GM19351 (cell line): Measurements from ENCODE around the gene DPP10.
"Not testable (repeated sequence)": the region's sequence is repeated elsewhere in the genome, so short reads cannot be mapped to it uniquely, and the experiment has no call there.

Experiments used
- ATAC-seq: cut with Tn5 transposase; IDR thresholded peaks from one replicate; pipeline ENCODE4 v1.9.1; 2021; ENCODE audit warnings: mild to moderate bottlenecking, moderate library complexity; ENCODE audit not compliant: unreplicated experiment

Gene DPP10

GRCh38 chr2:115389898-115390565, 947.6 kb downstream of the DPP10 start:
- no peak for ATAC-seq

- ATAC-seq = no peak
Observed at GRCh38 chr2:115396579-115396978, 954.1 kb downstream of the DPP10 start.

GRCh38 chr2:115400940-115401339, 958.5 kb downstream of the DPP10 start:
- ATAC-seq = no peak

GRCh38 chr2:115412501-115412900, 970.1 kb downstream of the DPP10 start:
- ATAC-seq = no peak

- no peak for ATAC-seq
Observed at GRCh38 chr2:115413791-115414190, 971.4 kb downstream of the DPP10 start.

- no peak for ATAC-seq
Observed at GRCh38 chr2:115414466-115414865, 972.0 kb downstream of the DPP10 start.

GRCh38 chr2:115422004-115422634, 979.7 kb downstream of the DPP10 start:
- ATAC-seq = no peak

- ATAC-seq = no peak
Observed at GRCh38 chr2:115427436-115427835, 985.0 kb downstream of the DPP10 start.

- not testable (repeated sequence) for ATAC-seq
Observed at GRCh38 chr2:115440746-115441145, 998.3 kb downstream of the DPP10 start.

- no peak for ATAC-seq
Observed at GRCh38 chr2:115443539-115444185, 1001.2 kb downstream of the DPP10 start.

- no peak for ATAC-seq
Observed at GRCh38 chr2:115460008-115460407, 1017.6 kb downstream of the DPP10 start.

- ATAC-seq = no peak
Observed at GRCh38 chr2:115480741-115481140, 1038.3 kb downstream of the DPP10 start.

- no peak for ATAC-seq
Observed at GRCh38 chr2:115481842-115482241, 1039.4 kb downstream of the DPP10 start.

- ATAC-seq = no peak
Observed at GRCh38 chr2:115483666-115484065, 1041.2 kb downstream of the DPP10 start.

- no peak for ATAC-seq
Observed at GRCh38 chr2:115484486-115484885, 1042.0 kb downstream of the DPP10 start.

GRCh38 chr2:115484983-115485382, 1042.5 kb downstream of the DPP10 start:
- no peak for ATAC-seq

- ATAC-seq = no peak
Observed at GRCh38 chr2:115491186-115491793, 1048.8 kb downstream of the DPP10 start.

GRCh38 chr2:115505331-115505730, 1062.9 kb downstream of the DPP10 start:
- no peak for ATAC-seq

GRCh38 chr2:115520727-115521126, 1078.3 kb downstream of the DPP10 start:
- no peak for ATAC-seq

- no peak for ATAC-seq
Observed at GRCh38 chr2:115524452-115524851, 1082.0 kb downstream of the DPP10 start.

GRCh38 chr2:115529627-115530026, 1087.2 kb downstream of the DPP10 start:
- no peak for ATAC-seq

- ATAC-seq = no peak
Observed at GRCh38 chr2:115533081-115533480, 1090.6 kb downstream of the DPP10 start.
